ENCODE measurements around the gene MOB3B. TPM values are rescaled to one million over a fixed set of nuclear protein-coding genes. Genes with fewer than 3 reads are reported as not detected.

Gene MOB3B
- total and polyA plus RNA-seq, 10 of the 15 experiments (the other 5 are each of a cell fraction or from before 2014, with no cell fraction given), result 0.44 to 2.7 (median 0.91) TPM

DNA sequence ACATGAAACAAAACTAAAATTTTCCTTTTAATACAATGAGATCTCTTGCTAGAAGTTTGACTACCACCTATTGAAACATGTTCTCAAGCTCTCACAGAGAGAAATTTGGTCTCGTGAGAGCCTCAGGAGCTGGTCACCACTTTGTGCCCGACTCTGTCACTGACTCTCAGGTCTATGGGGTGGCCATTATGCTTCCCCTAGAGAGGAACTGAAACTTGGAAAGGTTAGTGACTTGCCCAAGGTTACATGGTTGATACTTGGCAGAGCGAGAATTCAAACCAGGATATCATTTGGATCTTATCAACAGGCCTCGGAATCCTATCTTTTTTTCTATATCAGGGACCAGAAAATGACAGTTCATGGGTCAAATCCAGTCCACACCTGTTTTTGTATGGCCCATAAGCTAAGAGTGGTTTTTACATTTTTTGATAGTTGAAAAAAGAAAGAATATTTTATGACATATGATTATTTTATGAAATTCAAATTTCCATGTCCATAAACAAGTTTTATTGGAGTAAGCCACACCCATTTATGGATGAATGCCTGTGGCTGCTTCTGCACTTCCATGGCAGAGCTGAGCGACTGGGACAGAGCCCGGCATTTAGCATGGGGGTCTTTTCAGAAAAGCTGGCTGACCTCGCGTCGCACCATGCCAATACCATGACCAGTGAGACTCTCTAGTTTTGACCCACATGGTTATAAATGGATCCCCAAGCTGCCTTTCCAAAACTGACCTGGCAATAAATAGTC lies 187.9 kb downstream of the MOB3B start:
- Histone ChIP-seq H3K9ac (ENCODE audit: control insufficient read depth, insufficient read depth, low read length) (no peak overlapping the region), H3K4me2 (ENCODE audit: control insufficient read depth, insufficient read depth) (no peak overlapping the region), H3K36me3 (ENCODE audit: control insufficient read depth in 2 of 2, insufficient read depth in 2 of 2, low read length in 1 of 2) (no peaks in the 10 kb centered on the region), H3K9me3 (replicated peaks; ENCODE audit: control insufficient read depth, insufficient read depth, low read length) (no peaks in the 10 kb centered on the region), H3K79me2 (ENCODE audit: control insufficient read depth, insufficient read depth, low read length) (no peaks in the 10 kb centered on the region), H2AFZ (ENCODE audit: control insufficient read depth, low read depth, low read length) (no peak overlapping the region), H3K4me3 (no peak overlapping the region), H4K20me1 (ENCODE audit: control insufficient read depth, insufficient read depth) (no peaks in the 10 kb centered on the region), H3K27me3 (replicated peaks in 1 of 2; ENCODE audit: control insufficient read depth in 2 of 2, insufficient read depth in 2 of 2, low read length in 1 of 2) (no peaks in the 10 kb centered on the region), H3K4me1 (ENCODE audit: control insufficient read depth, insufficient read depth, low read length) (no peaks in the 10 kb centered on the region), H3K27ac (ENCODE audit: control insufficient read depth, insufficient read depth) (no peak overlapping the region)
- ChIA-PET POLR2A (interaction anchor here (0.6 kb wide), 1 partner anchor 345 kb away, joined by 5 read pairs; no protein-coding TSS in a partner anchor), RAD21 (ENCODE audit: unreplicated experiment) (no interaction called here), SMC1A (ENCODE audit: uncharacterized antibody, unreplicated experiment) (interaction anchor here (0.7 to 1.8 kb wide), 3 partner anchors 9 to 188 kb away, joined by 3 to 5 read pairs (median 4); partner anchors contain the start of gene MOB3B), CTCF (interaction anchor here (1.4 to 1.7 kb wide), 2 partner anchors 8 to 188 kb away, joined by 4 to 6 read pairs; partner anchors contain the start of gene MOB3B)
- DNase-seq (ENCODE audit: low read depth, low spot score) (no peak), ATAC-seq (peak; percentile 69), FAIRE-seq (no peak)
- no TSS peak for BruUV-seq (replicated peaks)
- in situ Hi-C loops (cut with MboI), result no loop called here
- TF ChIP-seq EGR1 (IDR thresholded peaks at IDR 0.05; ENCODE audit: borderline replicate concordance in 1 of 2, low read depth in 2 of 2, low read length in 2 of 2) (no peak), SPI1 (IDR thresholded peaks at IDR 0.05; ENCODE audit: borderline replicate concordance, insufficient read depth, low read depth, low read length) (peak; percentile 86), POLR2A (IDR thresholded peaks at IDR 0.05; ENCODE audit: low read depth, low read length) (no peak)
- TF ChIP-seq, protein P1, sequence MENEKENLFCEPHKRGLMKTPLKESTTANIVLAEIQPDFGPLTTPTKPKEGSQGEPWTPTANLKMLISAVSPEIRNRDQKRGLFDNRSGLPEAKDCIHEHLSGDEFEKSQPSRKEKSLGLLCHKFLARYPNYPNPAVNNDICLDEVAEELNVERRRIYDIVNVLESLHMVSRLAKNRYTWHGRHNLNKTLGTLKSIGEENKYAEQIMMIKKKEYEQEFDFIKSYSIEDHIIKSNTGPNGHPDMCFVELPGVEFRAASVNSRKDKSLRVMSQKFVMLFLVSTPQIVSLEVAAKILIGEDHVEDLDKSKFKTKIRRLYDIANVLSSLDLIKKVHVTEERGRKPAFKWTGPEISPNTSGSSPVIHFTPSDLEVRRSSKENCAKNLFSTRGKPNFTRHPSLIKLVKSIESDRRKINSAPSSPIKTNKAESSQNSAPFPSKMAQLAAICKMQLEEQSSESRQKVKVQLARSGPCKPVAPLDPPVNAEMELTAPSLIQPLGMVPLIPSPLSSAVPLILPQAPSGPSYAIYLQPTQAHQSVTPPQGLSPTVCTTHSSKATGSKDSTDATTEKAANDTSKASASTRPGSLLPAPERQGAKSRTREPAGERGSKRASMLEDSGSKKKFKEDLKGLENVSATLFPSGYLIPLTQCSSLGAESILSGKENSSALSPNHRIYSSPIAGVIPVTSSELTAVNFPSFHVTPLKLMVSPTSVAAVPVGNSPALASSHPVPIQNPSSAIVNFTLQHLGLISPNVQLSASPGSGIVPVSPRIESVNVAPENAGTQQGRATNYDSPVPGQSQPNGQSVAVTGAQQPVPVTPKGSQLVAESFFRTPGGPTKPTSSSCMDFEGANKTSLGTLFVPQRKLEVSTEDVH (IDR thresholded peaks at IDR 0.05; ENCODE audit: low read depth, partially characterized antibody), result no peak
- 76% methylated on average over 9 of the region's 9 CpGs for WGBS (ENCODE audit: insufficient coverage, insufficient replicate concordance, low lambda C conversion rate, missing lambda C conversion rate)
- intact Hi-C loops (cut with micrococcal nuclease; ENCODE audit: unreplicated experiment), result no loop called here

Data from GM12878 (cell line).